Heart left ventricle (tissue), 13 donors: ENCODE measurements around the gene RBM27.

ENCODE experiments used
- CTCF ChIP-seq, 12 donors: fragments of 200-600 bp; sonication (generic) in 4 of 12; IDR thresholded peaks; one replicate each; pipeline versions ENCODE4 v1.5.0 to v1.8.0; 2018 to 2022; ENCODE audit warnings: antibody characterized with exemption in 12 of 12, mild to moderate bottlenecking in 5 of 12
- POLR2A ChIP-seq, 2 donors: fragments of 450-650 bp; IDR thresholded peaks; one replicate each; pipeline ENCODE4 v1.6.1; 2017; ENCODE audit warnings: antibody characterized with exemption in 2 of 2, mild to moderate bottlenecking in 2 of 2, moderate library complexity in 2 of 2
- donor health status: ischemic (EF 13 %, LVEDD 7.1; RV severe dilation, severe dysfunction).
- donor health status: DM: no; HTN: yes; CAD: no.
- donor health status: DM: no; HTN: no; CAD: no.
- donor health status: ischemic (EF 25% LVEDD 6.9; RV normal size, moderate dysfunction).
- donor health status: ischemic (EF 25% LVEDD 5.7; RV mildly dilated, moderate dysfunction).
- donor health status: ischemic (EF 35%, LVEDD 5.7; RV mildly dilated, moderate dysfunction).
- donor health status: nonischemic (EF 11% LVEDD 7.7; RV severe dilation, severe dysfunction).
- donor health status: DM: yes; HTN: yes; CAD: no.
- donor health status: PGD.
- donor health status: ischemic (EF 29% LVEDD 5.4; RV normal size, mild dysfunction).
- donor health status: nonischemic (EF 23%, LVEDD 6.1; RV moderate dilation, normal function).

DNA sequence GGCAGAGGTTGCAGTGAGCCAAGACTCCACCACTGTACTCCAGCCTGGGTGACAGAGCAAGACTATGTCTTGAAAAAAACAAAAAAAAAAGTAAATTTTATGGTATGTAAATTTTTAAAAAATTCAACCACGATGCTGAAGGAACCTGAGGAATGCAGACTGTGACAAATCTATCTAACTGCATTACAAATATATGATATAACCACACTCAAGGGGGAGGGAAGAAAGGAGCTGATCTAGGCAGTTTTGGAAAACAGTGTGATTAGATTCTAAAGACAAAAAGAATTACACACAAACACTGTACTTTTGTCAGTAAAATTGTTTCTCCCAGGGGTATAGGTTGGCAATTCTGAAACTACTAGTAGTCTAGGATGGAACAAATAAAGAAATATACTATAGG, 37.9 kb upstream of the RBM27 start:
- TF ChIP-seq CTCF (IDR thresholded peaks at IDR 0.05): no peak
- no peak for TF ChIP-seq POLR2A (IDR thresholded peaks at IDR 0.05)
